Measurements from ENCODE around the gene DSCAM.

DSCAM gene

GRCh38 chr21:40839521-40839920 is 7.4 kb downstream of the DSCAM start:
- DNase-seq: no peak

- DNase-seq: no peak
These were observed 9.5 kb downstream of the DSCAM start for GRCh38 chr21:40837456-40837855.

- no peak for DNase-seq
These were observed 11.7 kb downstream of the DSCAM start for GRCh38 chr21:40835184-40835694.

- no peak for DNase-seq
These were observed 13.8 kb downstream of the DSCAM start for GRCh38 chr21:40833184-40833583.

- DNase-seq: no peak
These were observed 14.6 kb downstream of the DSCAM start for GRCh38 chr21:40832316-40832715.

GRCh38 chr21:40830836-40831235 is 16.1 kb downstream of the DSCAM start:
- no peak for DNase-seq

GRCh38 chr21:40829791-40830190 is 17.2 kb downstream of the DSCAM start:
- DNase-seq: no peak

- DNase-seq: no peak
These were observed 17.6 kb downstream of the DSCAM start for GRCh38 chr21:40829308-40829707.

GRCh38 chr21:40827509-40827908 is 19.4 kb downstream of the DSCAM start:
- DNase-seq: no peak

GRCh38 chr21:40819071-40819900 is 27.7 kb downstream of the DSCAM start:
- DNase-seq: no peak

- DNase-seq: no peak
These were observed 33.0 kb downstream of the DSCAM start for GRCh38 chr21:40813918-40814317.

- no peak for DNase-seq
These were observed 37.2 kb downstream of the DSCAM start for GRCh38 chr21:40809673-40810197.

- DNase-seq: no peak
These were observed 43.9 kb downstream of the DSCAM start for GRCh38 chr21:40803101-40803500.

- no peak for DNase-seq
These were observed 46.8 kb downstream of the DSCAM start for GRCh38 chr21:40800126-40800525.

GRCh38 chr21:40797891-40798290 is 49.1 kb downstream of the DSCAM start:
- DNase-seq: no peak

- DNase-seq: no peak
These were observed 49.5 kb downstream of the DSCAM start for GRCh38 chr21:40797410-40797809.

GRCh38 chr21:40796464-40796863 is 50.5 kb downstream of the DSCAM start:
- DNase-seq: no peak

GRCh38 chr21:40795313-40795712 is 51.6 kb downstream of the DSCAM start:
- no peak for DNase-seq

GRCh38 chr21:40792691-40793456 is 54.1 kb downstream of the DSCAM start:
- no peak for DNase-seq

GRCh38 chr21:40788635-40789034 is 58.3 kb downstream of the DSCAM start:
- no peak for DNase-seq

GRCh38 chr21:40783404-40783803 is 63.6 kb downstream of the DSCAM start:
- DNase-seq: no peak

GRCh38 chr21:40770435-40771055 is 76.4 kb downstream of the DSCAM start:
- no peak for DNase-seq

- no peak for DNase-seq
These were observed 77.7 kb downstream of the DSCAM start for GRCh38 chr21:40769231-40769630.

Measured in NCI-H510A treated with DMSO at 0.1 percent for 48 hours (cell line).